Measurements from ENCODE around the gene ARHGEF10L.

The ARHGEF10L gene

DNA sequence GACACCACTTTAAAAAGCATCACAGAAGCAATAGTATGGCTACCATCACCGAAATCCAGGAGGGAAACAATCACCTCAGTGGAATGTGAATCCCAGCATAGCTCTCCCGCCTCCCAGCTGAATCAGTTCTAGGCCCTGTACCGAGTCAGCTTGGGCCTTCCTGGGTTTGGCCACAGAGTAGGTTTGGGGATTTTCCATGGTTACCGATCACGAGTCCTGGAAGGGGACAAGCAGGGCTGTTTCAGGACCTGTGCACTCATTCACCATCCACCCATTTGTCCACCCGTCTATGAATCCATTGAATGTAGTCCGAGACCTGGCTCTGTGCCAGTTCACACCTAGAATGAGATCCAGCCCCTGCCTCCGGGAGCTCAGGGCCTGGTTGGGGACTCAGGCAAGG, 94.2 kb downstream of the ARHGEF10L start:
- intact Hi-C loops (cut with DNase I; ENCODE audit: low total_unique reads): no loop called here
- Histone ChIP-seq H3K4me1 (peaks cover 0 to 90% (median 61%) of the 10 kb centered on the region in 4 donors), H3K27me3 (no peaks in the 10 kb centered on the region), H3K4me3 (no peak overlapping the region), H3K27ac (peak overlapping the region; percentile 96 to 100), H3K36me3 (peaks cover 68 to 88% (median 70%) of the 10 kb centered on the region in 3 donors), H3K9me3 (no peaks in the 10 kb centered on the region)
- DNase-seq: peak in 1 of 2 donors; percentile 86
- TF ChIP-seq CTCF (IDR thresholded peaks at IDR 0.05): no peak

GRCh38 chr1:17635276-17635675, 95.8 kb downstream of the ARHGEF10L start:
- Histone ChIP-seq H3K27me3 (no peaks in the 10 kb centered on the region), H3K4me1 (peaks cover 0 to 92% (median 55%) of the 10 kb centered on the region in 4 donors), H3K9me3 (no peaks in the 10 kb centered on the region), H3K36me3 (peaks cover 78 to 93% (median 83%) of the 10 kb centered on the region in 3 donors), H3K27ac (peak overlapping the region; percentile 96 to 100), H3K4me3 (no peak overlapping the region)
- intact Hi-C loops (cut with DNase I; ENCODE audit: low total_unique reads): no loop called here
- DNase-seq: no peak
- TF ChIP-seq CTCF (IDR thresholded peaks at IDR 0.05): no peak

DNA sequence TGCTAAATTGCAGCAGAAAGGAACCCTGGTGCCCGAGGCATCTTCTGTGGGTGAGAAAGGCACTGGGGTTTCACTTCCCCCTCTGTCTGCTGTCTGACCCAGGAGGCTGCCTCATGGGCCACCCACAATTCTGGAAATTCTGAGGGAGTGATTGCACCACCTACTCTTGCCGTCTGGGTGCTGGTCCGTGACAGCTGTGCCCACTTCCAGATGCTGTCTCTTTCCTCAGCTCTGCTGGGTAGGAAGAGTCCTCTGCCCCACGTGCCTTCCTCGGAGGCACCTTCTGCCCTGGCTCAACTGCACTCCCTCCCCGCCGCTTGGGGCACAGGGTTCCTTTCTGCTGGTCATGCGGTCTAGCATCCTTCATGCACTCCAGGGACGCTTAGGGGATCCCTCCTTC, 96.3 kb downstream of the ARHGEF10L start:
- no peak for TF ChIP-seq CTCF (IDR thresholded peaks at IDR 0.05)
- H3K27ac ChIP-seq: peak overlapping the region; percentile 76 to 100
- no peak overlapping the region for H3K4me3 ChIP-seq
- peaks cover 0 to 92% (median 55%) of the 10 kb centered on the region in 4 donors for H3K4me1 ChIP-seq
- intact Hi-C loops (cut with DNase I; ENCODE audit: low total_unique reads): no loop called here
- H3K9me3 ChIP-seq: no peaks in the 10 kb centered on the region
- peak; percentile 72 to 84 for DNase-seq
- no peaks in the 10 kb centered on the region for H3K27me3 ChIP-seq
- peaks cover 83 to 98% (median 88%) of the 10 kb centered on the region in 3 donors for H3K36me3 ChIP-seq

GRCh38 chr1:17636612-17637011, 97.1 kb downstream of the ARHGEF10L start:
- no peak for DNase-seq
- TF ChIP-seq CTCF (IDR thresholded peaks at IDR 0.05): no peak
- Histone ChIP-seq H3K9me3 (no peaks in the 10 kb centered on the region), H3K4me1 (peaks cover 0 to 90% (median 48%) of the 10 kb centered on the region in 4 donors), H3K27me3 (no peaks in the 10 kb centered on the region), H3K27ac (peak overlapping the region; percentile 76 to 100), H3K4me3 (no peak overlapping the region), H3K36me3 (peaks cover 91 to 100% (median 96%) of the 10 kb centered on the region in 3 donors)
- intact Hi-C loops (cut with DNase I; ENCODE audit: low total_unique reads): no loop called here

- peaks cover 94 to 100% (median 95%) of the 10 kb centered on the region in 3 donors for H3K36me3 ChIP-seq
- no peak overlapping the region for H3K4me3 ChIP-seq
- TF ChIP-seq CTCF (IDR thresholded peaks at IDR 0.05): no peak
- H3K4me1 ChIP-seq: peaks cover 0 to 90% (median 44%) of the 10 kb centered on the region in 4 donors
- H3K27me3 ChIP-seq: no peaks in the 10 kb centered on the region
- H3K27ac ChIP-seq: peak overlapping the region; percentile 76 to 100
- no peaks in the 10 kb centered on the region for H3K9me3 ChIP-seq
- DNase-seq: no peak
- intact Hi-C loops (cut with DNase I; ENCODE audit: low total_unique reads): no loop called here
Observed at GRCh38 chr1:17637055-17637454, 97.6 kb downstream of the ARHGEF10L start.
